Measurements from ENCODE around the gene INTS2.
"Not testable (repeated sequence)": the region's sequence is repeated elsewhere in the genome, so short reads cannot be mapped to it uniquely, and the experiment has no call there.

The INTS2 gene

DNA sequence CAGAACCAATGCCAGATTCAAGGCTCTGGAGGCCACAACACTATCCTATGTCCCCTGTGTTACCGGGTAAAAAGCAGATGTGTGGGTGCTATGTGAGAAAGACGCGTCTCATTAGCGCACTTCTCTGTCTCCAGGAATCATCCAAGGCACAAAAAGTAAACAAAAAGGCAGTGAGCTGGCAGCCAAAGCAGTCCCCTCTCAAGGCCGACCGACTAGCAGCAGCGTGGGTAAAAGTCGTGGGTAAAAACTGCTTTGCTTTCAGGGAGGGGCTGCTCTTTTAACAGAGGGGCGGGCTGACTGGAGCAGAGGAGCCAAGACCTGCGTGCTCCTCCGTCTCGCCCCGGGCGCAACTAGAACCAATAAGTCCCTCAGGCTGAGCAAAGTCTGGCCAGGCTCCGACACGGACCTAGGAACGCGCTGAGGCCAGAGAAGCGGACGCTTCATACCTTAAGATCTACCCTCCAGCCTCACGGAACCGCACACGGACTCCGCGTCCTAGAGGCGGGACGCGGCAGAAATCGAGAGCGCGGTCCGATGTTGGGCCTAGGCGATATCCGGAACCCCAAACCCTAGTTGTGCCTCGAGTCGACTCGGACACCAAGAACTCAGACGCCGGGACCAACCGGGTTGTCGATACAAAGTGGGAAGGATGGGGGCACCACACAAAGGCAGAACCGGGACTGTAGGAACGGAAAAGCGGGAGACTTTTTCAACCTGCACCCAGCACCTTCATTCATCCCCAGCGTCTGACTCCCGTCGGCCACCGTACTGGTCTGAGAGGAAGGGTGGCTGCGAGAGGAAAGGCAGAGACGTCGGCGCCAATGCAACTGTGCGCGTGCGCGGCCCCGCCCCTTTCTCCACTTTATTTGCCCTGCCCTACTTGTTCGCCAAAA, at the start of gene INTS2:
TSS of gene INTS2 (minus strand) at position 775 of the 893 bp plus-strand sequence. CDS start 1,338 bp downstream, outside the sequence.
- DNase-seq: peak; percentile 72

GRCh38 chr17:61974115-61974514, 46.3 kb upstream of the INTS2 start:
- no peak for DNase-seq

GRCh38 chr17:61972311-61972710, 44.5 kb upstream of the INTS2 start:
- no peak for DNase-seq

DNA sequence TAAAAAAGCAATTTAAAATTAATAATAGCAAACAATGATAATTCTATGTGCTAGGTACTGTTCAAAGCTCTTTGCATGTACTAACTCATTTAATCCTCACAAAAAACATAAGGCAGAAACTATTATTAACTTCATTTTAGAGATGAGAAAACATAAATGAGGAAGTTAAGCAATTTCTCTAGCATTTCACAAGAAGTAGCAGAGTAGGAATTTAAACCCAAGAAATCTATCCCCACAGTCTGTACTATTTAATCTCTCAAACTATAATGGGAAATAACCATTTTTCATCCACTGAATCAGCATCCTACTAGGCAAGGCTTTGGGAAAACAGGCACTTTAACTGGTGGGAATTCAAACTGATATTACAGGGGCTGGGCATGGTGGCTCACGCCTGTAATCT, 42.2 kb upstream of the INTS2 start:
- no peak for DNase-seq

DNA sequence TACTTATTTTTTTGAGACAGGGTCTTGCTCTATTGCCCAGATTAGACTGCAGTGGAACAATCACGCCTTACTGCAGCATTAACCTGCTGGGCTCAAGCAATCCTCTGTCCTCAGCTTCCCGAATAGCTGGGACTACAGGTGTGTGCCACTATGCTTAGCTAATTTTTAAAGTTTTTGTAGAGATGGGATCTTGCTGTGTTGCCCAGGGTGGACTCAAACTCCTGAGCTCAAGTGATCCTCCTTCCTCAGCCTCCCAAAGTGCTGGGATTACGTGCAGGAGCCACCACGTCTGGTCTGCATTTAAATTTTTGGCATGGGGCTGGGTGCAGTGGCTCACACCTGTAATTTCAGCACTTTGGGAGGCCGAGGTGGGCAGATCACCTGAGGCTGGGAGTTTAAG, 41.0 kb upstream of the INTS2 start:
- DNase-seq: no peak

- DNase-seq: no peak
Measured at GRCh38 chr17:61967729-61968128, 39.9 kb upstream of the INTS2 start.

DNA sequence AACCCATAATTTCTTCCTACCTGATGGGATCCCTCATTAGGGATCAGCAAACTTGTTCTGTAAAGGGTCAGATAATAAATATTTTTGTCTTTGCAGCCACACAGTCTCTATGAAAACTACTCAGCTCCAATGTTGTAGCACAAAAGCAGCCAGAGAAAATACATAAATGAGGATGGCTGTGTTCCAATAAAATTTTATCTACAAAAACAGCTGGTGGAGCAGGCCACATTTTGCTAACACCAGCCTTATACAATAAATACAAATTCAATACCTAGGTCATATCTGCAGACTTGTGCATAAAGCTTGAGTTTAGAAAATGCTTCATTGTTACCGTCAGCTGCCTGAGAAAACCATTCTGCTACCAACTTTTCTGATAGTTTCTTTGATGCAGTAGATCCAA, 38.4 kb upstream of the INTS2 start:
- no peak for DNase-seq

GRCh38 chr17:61955619-61956018, 27.8 kb upstream of the INTS2 start:
- no peak for DNase-seq

- peak; percentile 65 for DNase-seq
Measured at GRCh38 chr17:61947367-61948078, 19.7 kb upstream of the INTS2 start.

DNA sequence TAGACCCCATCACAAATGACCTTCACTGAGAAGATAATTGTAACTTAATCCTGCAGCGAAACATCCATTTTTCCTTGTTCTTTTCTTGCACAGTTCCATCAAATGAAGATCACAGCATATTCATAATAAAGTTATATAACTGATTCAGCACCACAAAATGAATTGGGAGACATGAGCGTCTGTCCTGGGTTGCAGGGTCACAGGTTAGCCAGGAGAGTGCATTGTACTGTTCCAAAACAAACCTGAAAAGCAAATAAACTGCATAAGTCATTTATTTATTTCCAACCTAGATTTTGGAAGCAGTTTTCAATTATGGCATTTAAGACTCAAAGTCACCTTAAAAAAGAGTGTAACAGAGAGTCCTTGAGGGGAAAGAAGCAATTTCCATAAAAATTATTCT, 18.6 kb upstream of the INTS2 start:
- no peak for DNase-seq

GRCh38 chr17:61943117-61943516, 15.3 kb upstream of the INTS2 start:
- DNase-seq: no peak

DNA sequence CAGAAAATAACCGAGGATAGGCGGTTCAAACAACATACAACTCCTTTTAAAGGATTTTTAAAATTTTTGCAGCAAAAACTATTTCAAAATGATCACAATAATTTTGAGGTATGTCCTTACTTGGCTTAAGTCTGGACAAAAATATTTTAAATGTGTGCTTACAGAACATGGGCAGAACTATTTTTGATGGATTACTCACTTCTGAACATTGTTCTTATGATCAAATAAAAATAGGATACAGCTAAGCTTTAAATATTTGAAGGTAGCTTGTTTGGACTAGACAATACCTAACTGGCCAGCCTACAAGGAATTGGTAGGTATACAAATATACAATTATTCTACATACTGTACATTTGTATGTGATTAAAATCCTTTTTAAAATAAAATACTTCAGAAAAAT, 14.3 kb upstream of the INTS2 start:
- DNase-seq: no peak

DNA sequence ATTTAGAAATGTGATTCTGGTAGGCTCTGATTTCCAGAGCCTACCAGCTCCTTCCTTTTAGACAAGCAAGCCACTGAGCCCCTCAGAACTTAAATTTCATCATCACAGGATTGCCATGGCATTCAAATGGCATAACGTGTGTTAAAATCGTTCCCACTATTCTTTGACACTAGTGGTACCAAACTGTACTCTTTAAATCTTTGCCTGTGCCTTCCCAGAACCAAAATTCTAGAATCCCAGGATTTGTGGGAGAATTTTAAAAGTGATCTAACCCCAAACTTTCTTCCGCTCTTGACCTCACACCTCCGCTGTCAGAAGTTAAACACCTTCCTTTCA, 287 bp upstream of the INTS2 start:
- DNase-seq: no peak

GRCh38 chr17:61926826-61927207, 965 bp downstream of the INTS2 start:
- DNase-seq: no peak

DNA sequence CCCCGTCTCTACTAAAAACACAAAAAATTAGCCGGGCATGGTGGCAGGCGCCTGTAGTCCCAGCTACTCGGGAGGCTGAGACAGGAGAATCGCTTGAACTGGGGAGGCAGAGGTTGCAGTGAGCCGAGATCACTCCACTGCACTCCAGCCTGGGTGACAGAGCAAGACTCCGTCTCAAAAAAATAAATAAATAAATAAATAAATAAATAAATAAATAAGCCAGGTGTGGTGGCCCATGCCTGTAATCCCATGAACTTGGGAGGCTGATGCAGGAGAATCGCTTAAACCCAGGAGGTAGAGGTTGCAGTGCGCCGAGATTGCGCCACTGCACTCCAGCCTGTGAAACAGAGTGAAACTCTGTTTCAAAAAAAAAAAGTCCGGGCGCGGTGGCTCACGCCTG, 12.6 kb downstream of the INTS2 start:
- DNase-seq: not testable (repeated sequence)

- no peak for DNase-seq
Measured at GRCh38 chr17:61908292-61909037, 19.3 kb downstream of the INTS2 start.

DNA sequence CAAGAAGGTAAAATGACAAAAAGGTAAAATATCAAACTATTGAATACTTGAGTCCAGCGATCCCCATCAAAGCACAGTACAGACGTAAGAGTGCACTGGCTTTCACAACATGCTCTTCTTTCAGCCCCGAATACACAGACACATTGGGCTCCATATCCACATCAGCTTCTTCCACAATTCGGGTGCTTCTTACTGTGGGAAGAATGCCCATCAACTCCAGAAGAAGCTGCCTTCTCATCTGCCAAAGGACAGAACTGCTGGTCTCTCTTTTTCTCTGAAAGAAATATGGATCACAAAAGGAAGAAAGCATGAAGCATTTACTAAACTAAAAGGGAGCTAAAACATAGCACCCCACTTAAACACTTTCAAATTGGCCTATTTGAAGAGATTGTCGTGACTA, 20.4 kb downstream of the INTS2 start:
- no peak for DNase-seq

DNA sequence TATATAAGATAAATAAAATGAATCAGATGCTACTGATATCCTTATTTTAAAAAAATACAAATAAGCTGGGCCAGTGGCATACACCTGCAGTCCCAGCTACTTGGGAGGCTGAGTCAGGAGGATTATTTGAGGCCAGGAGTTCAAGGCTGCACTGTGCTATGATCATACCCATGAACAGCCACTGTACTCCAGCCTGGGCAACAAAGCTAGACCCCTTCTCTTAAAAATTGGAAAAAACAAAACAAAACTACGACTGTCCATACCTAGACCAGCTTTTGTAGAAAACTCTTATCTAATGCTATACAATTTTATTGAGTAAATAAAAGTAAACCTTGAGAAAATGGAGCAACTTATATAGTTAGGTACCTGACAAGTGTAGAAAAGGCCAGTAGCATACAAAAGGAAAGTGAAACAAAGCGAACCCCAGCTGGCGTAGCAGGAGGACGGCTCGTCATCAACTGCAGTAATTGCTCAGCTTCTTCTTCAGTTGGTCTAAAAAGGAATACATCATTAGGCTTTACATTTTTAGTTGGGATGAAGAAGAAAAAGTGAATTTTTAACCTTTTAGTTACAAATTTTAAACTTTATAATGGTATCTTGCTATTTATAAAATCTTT, 23.6 kb downstream of the INTS2 start:
- DNase-seq: no peak

GRCh38 chr17:61903251-61903650, 24.5 kb downstream of the INTS2 start:
- DNase-seq: no peak

DNA sequence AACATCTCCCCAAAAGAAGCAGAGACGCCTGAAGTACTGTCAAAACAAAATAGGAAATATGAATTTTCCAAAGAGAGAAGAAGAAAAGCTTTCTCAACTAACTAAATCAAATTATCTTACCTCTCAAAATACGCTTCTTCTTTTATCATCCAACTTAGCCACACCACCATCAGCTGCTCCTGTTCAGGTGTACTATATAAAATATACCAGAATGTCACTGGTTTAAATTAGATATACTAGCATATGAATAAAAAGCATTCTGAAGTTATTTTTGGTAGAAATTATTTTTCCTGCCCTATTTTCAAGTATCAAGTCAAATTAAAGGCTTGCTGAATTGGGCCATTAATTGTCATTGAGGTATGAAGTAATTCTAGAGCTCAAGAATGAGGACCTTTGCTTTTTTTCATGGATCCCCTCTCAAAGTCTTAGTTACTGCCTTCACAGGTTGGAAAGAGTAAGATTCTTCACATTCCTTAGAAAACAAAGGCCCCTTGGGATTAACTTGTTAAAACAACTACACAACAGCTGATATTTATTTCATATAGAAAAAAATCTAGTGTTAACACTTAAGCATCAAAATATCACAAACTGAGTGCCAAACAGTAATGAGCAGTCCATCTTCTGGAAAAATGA, 30.1 kb downstream of the INTS2 start:
- DNase-seq: no peak

GRCh38 chr17:61895391-61895790, 32.4 kb downstream of the INTS2 start:
- DNase-seq: no peak

GRCh38 chr17:61894310-61894709, 33.5 kb downstream of the INTS2 start:
- not testable (repeated sequence) for DNase-seq

DNA sequence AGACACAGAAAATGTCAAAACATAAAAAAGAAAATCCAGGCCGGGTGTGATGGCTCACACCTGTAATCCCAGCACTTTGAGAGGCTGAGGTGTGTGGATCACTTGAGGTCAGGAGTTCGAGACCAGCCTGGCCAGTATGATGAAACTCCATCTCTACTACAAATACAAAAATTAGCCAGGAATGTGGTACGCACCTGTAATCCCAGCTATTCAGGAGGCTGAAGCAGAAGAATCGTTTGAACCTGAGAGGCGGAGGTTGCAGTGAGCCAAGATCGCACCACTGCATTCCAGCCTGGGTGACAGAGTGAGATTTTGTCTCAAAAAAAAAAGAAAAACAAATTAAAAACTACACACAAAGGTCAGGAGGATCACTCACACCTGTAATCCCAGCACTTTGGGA, 40.0 kb downstream of the INTS2 start:
- DNase-seq: not testable (repeated sequence)
